Measurements from ENCODE around the gene CBX5.
"Not testable (repeated sequence)": the region's sequence is repeated elsewhere in the genome, so short reads cannot be mapped to it uniquely, and the experiment has no call there.

The CBX5 gene

GRCh38 chr12:54294152-54294952, 14.4 kb upstream of the CBX5 start:
- DNase-seq, result peak; percentile 13 to 17

DNA sequence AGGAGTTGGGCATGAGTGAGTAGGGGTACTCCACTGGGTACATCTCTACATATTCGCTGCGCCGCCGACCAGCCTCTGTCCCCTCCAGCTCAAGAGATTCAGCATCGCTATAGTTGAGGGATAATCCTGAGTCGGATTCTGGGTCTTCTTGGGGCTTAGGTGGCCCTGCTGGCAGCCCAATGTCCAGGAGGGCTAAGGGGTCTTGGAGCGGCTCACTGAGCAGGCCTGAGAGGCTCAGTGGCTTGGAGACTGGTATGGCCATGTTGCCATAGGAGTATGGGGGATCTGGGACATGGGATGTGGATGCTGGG, 13.0 kb upstream of the CBX5 start:
- DNase-seq, result no peak

DNA sequence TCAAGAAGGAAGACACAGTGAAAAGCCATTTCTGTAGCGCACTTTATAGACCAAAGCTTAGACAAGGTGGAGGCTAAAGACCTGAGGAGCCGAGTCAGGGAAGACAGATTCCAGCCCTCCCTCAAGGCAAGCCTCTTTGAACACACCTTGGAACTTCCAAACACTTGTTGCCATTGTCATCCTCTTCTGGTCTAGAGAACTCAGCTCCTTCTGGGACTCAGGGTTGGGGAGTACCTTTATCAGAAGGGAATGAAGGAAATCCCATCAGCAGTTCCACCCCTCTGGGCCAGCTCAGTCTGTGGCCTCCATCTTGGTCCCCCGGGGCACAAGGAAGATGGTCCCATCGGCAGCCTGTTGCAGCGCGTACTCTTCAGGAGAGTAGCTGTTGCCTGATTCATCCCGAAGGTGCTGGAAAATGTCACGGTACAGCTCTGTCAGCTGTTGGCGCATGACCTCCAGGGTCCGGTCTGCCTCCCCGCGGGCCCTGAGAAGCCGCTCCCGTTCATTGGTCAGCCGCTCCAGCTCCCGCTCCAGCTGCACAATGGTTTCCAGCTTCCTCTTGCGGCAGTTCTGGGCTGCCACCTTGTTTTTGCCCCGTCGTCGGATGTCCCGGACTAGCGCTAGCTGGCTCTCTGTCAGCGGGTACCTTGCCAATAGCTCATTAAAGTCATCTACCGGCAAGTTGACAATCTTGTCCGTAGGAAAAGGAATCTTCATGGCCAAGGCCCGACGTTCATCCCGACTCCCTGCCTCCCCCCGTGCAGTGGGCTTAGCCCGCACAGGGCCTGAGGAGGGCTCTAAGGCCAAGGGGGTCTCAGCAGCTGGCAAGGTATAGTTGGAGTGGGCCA, 12.4 kb upstream of the CBX5 start:
- no peak for DNase-seq

DNA sequence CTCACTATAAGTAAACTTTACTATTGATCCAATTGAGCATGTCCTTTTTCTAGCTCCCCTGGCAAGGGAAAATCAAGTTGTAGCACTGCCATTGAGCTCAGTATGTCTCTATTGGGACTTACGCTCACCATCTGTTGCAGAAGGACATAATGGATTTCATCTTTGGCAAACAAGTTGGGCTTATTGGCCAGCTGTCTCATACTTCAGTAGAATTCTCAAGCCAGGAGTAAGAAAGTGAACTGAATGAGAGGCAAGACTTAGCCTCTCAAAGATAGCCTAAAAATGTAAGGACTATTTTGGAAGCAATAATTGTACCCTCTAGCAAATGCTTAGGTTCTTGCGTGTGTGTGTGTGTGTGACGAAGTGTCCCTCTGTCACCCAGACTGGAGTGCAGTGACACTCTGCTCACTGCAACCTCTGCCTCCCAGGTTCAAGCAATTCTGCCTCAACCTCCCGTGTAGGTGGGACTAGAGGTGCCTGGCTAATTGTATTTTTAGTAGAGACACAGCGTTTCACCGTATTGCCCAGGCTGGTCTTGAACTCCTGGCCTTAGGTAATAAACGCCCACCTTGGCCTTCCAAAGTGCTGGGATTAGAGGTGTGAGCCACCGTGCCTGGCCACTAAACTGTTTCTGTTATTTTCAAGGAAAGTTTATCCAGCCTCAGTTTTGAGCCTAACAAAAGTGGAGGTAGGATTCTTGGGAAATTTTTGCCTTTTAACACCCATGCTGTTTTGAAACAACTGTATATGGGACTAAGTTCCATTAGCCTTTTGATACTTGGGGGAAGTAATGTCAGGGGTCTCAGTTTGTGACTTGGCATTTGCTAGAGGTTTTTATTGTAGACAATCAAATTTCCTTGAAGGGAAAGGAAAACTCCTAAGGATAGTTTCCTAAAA, 7.6 kb upstream of the CBX5 start:
- no peak for DNase-seq

- DNase-seq, result peak in 1 of 2 experiments; percentile 17
These were observed 6.4 kb upstream of the CBX5 start for GRCh38 chr12:54286042-54287030.

- no peak for DNase-seq
These were observed 5.5 kb upstream of the CBX5 start for GRCh38 chr12:54285150-54286041.

- DNase-seq, result not testable (repeated sequence)
These were observed 4.3 kb upstream of the CBX5 start for GRCh38 chr12:54284070-54284780.

GRCh38 chr12:54282949-54283593, 3.1 kb upstream of the CBX5 start:
- no peak for DNase-seq

DNA sequence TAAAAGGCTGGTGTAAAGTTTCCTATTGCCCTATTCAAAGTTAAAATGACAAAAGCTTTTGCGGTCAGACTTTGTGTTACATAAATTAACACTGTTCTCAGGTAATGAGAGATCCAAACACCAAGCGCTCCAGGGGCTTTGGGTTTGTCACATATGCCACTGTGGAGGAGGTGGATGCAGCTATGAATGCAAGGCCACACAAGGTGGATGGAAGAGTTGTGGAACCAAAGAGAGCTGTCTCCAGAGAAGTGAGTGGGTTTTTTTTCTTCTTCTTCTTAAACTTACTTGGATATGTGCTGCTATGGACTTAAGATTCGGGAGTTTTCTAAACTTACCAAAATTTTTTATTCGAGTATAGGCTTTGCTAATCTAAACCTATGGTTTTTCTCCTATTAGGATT, 1.8 kb upstream of the CBX5 start:
- not testable (repeated sequence) for DNase-seq

- DNase-seq, result not testable (repeated sequence)
These were observed 1.3 kb upstream of the CBX5 start for GRCh38 chr12:54281261-54281638.

- DNase-seq, result peak in 1 of 2 experiments; percentile 99
These were observed 742 bp upstream of the CBX5 start, which contains the start of gene HNRNPA1 for GRCh38 chr12:54280468-54281260. Gene HNRNPA1 (plus strand): TSS chr12:54280726. CDS start chr12:54280808, 82 bp downstream.

DNA sequence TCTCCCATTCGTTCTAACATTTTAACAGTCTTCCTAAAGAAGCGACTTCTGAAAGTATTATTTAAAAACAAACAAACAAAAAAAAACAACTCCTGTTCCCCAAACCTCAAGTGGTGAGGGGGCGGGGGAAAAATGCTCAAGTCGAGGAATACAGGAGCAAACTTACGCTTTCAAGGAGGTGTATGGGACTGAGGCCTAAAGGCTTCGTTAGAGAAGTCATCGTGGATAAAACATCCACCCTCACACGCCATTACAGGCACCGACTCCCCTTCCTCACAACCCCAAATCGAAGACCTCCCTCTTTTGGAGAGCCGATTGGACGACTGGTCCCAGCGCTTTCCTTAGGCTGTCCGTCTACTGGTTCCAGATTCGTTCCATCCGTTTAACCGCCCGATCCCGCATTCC, 693 bp downstream of the CBX5 start:
- no peak for DNase-seq

GRCh38 chr12:54277823-54278276, 2.1 kb downstream of the CBX5 start:
- DNase-seq, result no peak

DNA sequence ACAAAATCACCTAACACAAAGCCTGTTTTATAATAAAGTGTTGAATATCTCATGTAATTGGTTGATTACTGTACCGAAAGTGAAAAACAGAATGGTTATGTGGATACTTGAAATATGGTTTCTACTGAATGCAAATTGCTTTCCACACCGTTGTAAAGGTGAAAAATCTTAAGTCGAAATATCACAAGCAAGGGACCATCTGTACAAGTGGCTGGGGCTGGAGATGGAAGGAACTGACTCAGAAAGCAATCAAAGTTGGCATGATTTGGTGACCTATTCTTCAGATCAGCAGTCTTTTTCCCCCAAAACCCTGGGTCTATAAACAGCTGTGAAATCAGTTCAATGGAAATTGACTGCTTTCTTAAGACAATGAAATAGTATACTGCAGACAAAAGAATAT, 3.6 kb downstream of the CBX5 start:
- no peak for DNase-seq

DNA sequence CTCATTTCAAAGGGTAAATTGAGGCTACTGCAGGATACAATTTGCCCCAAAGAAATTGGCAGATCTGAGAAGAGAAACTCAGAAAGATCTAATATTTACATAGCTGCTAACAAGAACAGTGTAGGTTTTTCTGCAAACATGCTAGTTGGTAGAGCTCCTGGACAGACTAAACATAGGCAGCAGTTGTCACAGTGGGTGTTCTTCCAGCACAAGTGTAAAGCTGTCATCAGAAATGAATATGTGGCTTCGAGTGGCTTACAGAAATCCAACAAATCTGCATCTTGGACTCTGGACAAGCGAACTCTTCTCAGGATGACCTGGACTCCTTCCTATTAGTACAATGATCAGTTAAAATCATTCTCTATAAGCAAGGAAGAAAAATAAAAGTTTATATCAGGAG, 5.9 kb downstream of the CBX5 start:
- no peak for DNase-seq

DNA sequence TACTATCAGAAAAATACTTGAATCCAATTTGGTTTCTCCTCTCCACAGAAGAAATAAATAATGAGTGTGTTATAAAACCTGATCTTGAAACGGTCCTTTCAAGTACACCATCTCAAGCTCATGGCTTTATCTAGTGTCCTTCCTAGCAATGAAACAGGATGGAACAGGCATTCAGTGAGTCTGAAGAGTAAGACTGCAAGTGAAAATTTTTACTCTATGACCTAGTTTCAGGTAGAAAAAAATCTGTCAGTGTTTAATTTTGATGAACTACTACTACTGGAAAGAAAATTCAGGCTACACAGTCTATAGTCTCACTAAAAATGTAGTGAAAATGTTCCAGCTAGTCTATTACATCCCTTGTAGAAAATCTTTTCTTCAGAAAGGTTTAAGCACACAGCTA, 7.7 kb downstream of the CBX5 start:
- DNase-seq, result no peak

- DNase-seq, result no peak
These were observed 9.6 kb downstream of the CBX5 start for GRCh38 chr12:54270345-54270744.

- no peak for DNase-seq
These were observed 13.1 kb downstream of the CBX5 start for GRCh38 chr12:54266852-54267251.
